CD4-positive, alpha-beta T cell treated with Interleukin-1 beta for 1 hour (primary cell): ENCODE data around the gene DRD4.
A peak's percentile ranks its signal among the peaks of the same experiment; 100 is the strongest.

Source experiments
- DNase-seq, 2 donors: peaks; one replicate each; pipeline ENCODE4 v3.0.0-alpha.2; 2020 to 2022

The DRD4 gene

DNA sequence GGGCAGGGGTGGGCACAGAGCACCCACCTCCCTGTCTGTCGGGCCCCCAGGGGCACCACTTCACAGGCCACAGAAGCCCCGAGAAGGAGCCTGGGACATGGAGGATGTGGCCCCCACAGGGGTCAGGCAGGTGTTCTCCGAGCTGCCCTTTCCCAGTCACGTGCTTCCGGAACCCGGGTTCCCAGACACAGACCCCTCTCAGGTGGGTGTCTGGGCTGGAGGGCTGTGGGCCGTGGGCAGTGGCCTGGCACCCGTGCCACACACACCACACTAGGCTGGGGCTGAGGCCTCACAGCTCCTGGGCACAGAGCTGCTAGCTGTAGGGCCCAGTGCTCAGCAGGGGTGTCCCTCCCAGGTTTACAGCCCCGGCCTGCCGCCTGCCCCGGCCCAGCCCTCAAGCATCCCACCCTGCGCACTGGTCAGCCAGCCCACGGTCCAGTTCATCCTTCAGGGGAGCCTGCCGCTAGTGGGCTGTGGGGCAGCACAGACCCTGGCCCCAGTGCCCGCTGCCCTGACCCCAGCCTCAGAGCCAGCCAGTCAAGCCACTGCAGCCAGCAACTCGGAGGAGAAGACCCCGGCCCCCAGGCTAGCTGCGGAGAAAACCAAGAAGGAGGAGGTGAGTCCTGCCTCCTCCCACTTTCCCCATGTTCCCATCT, 26.8 kb upstream of the DRD4 start:
- no peak for DNase-seq

DNA sequence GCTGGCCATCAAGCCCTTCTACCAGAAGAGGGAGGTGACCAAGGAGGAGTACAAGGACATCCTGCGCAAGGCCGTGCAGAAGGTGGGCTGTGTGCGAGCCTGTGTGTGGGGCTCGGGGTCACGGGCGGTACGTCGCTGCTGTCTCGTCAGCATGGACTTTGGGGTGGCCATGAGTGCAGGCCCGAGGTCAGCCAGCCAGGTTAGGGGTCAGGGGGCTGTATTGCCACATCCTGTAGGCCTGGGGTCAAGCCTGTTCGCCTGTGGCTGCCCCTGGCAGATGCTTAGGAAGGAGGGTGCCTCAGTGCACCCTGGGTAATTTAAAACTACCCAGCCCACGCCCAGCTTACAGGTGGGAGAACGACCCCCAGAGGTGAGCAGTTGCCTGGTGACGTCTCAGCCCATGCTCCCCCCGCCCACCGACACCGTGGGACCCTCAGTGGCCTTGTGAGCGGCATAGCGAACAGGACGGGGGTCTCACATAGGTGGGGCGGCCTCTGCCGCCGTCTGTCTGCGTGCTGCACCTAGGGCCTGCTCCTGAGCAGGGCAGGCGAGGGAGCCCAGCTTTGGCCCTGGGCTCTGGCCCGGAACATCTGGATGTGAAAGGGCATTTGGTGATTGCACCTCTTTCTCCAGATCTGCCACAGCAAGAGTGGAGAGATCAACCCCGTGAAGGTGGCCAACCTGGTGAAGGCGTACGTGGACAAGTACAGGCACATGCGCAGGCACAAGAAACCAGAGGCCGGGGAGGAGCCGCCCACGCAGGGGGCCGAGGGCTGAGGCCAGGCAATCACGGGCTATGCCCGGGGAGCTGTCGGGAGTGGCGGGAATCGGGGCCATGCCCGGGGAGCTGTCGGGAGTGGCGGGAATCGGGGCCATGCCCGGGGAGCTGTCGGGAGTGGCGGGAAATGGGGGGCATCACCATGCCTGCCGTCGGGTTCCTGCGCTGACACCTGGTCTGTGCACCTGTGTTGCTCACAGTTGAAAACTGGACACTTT, 25.8 kb upstream of the DRD4 start:
- DNase-seq, result no peak

DNA sequence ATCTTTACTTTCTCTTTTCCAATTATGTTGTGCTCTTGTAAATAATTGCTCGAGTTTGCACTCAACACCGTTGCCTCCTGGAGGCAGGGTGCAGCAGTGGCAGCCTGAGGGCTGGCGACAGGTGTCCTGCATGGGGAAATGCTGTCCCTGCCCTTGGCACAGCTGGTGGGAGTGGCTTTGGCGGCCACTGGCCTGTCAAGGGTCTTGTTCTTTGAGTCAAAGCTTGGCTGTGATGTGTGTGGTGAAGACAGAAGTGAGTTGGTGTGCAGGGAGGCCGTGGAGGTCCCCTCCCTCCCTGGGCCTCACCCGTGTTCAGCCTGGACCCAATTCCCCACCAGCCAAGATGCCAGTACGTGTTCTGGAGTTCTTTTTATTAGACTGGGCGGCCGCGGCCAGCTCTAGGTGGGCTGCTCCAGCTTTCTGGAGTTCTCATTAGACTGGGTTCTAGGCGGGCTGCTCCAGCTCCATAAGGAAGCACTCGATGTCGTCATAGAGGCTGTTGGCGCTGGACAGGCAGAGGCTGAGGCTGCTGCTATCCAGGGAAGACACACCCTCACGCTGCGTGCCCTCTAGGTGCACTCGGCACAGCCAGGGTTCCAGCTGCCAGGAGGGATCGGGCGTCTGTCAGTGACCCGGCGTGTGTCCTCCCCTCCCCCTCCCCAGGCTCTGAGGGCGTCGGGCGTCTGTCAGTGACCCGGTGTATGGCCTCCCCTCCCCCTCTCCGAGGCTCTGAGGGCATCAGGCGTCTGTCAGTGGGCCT, 24.7 kb upstream of the DRD4 start:
- DNase-seq, result peak in 1 of 2 donors; percentile 27

DNA sequence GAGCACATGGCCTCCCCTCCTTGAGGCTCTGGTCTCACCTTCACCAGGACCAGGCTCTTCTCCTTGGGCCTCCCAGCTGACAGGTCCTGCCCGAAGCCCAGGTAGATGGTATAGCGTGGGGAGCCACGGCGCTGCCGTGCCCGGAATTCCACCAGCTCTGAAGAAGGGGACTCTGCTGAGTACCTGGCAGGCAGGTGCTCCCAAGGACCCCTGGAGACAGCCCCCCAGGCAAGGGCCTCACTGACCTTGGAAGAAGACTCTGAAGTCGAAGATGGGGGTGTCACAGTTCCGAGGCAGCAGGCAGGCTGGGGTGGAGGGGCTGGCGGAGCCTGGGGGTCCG, 24.1 kb upstream of the DRD4 start:
- no peak for DNase-seq

DNA sequence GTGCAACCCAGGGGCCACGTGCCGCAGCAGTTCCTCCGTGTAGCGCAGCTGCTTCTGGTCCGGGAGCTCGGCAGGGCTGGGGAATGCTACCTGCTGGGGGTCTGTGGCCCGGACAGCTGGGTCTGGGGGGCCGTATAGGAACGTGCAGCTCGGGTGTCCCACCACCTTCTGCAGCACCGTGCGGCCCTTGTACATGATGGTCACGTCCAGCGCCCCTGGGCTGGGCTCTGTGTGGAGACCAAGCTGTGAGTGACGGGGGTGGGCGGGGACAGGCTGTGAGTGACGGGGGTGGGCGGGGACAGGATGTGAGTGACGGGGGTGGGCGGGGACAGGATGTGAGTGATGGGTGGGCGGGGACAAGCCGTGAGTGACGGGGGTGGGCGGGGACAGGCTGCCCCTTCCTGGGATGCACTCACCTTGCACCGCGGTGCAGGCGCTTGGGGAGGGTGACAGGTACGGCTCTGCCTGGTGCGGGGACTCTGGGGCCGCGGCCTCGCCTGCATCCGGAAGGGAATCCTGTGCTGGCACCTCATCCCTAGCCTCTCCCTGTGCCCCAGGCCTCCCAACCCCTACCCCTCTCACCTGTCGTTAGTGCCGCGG, 23.6 kb upstream of the DRD4 start:
- DNase-seq, result peak; percentile 77 to 87

DNA sequence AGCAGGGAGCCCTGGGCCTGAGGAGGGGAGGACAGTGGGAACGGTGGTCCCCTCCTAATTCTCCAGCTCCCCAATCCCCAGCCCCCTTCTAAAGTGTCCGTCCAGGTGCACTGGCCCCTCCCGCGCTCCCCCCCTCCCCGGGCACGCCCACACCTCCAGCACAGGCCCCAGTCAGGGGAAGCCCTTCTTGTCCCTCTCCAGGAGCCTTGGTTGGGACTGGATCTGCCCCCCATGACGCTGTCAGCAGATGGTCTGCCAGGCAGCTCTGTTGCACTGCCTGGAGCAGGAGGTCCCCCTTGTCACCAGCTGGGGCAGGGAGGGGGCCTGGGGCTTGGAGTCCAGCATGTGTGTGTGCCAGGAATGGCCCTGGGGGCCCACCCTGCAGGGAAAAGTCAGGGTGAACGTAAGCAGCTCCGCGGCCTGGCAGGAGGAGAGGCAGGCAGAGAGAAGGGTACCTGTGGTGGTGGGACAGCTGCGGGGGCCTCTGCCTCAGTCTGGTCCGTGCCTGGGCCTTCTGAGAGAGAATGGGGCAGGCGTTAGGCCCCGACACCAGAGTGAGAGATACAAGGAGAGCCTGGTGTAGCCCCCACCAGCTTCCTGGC, 22.9 kb upstream of the DRD4 start:
- peak in 1 of 2 donors; percentile 12 for DNase-seq

DNA sequence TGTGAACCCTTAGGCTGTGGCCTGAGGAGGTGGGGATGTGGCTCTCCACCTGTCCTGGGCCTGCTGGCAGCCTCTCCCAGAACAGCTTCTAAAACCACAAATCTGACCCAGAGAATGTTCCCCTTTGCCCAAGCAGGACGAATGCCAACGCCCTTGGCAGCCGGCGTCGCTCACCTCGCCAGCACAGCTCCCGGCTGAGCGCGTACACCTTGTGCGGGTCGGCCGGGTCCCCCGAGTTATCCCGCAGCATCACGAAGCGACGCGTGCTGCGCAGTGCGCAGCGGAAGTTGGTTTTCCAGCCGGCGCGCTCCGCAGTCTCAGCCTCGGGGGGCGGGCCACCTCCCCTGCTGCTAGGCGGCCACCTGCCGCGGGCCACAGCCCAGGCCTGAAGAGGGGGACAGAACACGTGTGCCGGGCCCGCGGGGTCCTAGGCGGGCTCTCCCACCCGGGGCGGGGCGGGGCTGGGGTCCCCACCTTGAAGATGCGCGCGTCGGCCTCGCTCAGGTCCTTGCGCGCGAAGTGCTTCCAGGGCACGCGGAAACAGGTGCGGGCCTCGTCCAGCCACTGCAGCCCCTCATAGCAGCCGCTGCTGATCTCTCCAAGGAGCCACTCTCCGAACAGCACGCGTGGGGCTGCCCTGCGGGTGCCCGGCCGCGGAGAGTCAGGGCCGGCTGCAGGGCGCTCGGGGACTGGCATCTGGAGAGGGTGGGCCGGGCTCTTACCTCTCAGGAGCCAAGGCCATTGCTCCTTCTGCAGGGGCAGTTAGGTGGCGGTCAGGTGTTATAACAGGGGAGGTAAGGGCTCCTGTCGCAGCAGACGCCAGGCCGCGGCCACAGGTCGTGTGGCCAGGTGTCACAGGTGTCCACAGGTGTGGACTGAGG, 22.2 kb upstream of the DRD4 start:
- no peak for DNase-seq

DNA sequence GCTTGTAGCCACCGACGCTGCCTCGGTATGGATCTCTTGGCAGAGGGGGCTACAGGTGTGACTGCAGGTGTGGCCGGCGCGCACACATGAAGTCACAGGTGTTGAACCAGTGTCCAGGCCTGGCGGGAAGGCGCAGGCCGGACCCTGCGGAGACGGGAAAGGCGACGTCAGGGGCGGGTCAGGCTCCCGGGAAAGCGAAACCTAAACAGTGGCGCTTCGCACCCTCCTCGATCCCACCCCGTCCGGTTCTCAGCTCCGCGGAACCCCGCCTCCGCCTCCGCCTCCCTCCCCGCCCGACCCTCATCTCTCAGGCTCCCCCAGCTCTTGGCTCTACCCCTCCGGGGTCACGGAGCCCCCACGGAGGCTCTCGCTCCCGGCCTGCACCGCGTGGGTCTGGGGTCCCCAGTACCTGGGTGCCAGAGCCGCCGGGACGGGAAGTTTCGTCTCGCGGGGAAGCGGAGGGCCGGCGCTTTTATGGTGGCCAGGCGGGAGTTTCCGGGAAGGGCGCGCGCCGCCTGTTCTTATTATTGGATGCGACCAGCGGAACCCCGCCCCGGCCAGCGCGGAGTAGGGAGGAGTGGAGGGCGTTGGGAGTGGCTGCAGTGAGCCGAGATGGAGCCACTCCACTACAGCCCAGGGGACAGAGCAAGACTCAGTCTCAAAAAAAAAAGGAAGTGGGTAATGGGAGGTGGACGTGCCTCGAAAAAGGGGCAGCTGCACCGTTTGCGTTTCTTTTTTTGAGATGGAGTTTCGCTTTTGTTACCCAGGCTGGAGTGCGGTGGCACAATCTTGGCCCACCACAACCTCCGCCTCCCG, 21.4 kb upstream of the DRD4 start, which contains the start of gene IRF7:
Gene IRF7, minus strand, starts transcription at position 447 of the 816 bp plus-strand sequence. CDS start 586 bp downstream, outside the sequence.
- DNase-seq, result peak; percentile 87 to 92

DNA sequence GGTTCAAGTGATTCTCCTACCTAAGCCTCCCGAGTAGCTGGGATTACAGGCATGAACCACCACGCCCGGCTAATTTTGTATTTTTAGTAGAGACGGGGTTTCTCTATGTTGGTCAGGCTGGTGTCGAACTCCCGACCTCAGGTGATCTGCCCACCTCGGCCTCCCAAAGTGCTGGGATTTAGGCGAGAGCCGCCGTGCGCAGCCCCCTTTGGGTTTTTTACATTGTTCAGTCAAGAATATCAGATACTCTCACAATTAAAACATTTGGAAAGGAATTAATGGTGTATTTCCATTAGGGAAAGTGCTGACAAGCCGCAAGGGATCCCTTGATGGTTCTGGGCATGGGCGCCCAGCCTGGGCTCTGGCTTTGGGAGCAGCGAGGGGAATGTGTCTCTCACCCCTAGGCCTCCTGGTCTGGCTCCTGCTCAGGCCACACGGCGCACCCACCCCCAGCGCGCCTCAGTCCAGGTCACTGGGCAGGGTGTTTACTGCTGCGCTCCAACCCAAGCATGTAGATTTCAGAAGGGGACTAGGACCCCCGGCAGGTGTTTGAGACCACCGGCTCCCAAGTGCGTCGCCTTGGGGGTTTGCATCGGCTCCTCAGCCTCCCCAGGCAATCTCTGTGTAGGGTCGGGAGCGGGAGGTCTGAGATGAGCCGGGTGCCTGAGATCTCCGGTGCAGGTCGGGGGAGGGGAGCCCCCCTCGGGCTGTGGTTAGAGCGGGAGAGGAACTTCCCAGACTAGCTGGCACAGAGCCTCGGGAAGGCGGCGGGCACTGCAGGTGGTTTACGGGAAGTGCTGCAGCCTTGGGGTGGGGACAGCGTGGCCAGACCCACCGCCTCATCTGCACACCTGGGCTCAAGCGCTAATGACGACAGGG, 20.5 kb upstream of the DRD4 start:
- DNase-seq, result no peak

DNA sequence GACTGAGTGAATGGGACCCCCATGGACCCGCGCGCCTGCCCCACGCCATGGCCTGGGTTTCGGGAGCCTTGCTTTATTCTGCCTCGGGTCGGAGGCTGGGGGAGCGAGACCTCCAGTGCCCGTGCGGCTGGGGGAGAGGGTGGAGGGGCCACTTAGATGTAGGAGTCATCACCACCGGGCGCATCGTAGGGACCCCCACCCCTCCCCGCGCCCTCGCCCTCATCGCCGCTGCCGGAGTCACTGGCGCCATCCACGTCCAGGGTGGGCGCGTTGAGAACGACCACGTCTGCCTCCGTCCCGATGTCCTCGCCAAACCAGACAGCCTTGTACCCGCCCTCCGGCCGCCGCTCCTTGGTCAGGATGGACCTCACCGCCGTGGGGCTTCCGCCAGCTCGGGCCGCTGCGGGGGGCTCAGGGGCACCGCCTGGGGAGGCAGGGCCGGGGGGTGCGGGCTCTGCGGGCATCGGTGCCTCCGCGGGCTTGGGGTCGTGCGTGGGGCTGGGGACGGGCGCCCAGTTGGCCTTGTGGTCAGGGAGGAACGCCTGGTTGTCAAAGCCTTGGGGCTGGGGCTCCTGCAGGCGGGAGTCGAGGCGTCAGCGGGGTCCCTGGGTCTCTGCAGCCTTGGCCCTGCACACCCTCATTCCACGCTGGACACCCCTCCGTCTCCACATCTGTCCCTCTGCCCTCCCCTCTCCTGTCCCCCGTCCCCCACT, 19.7 kb upstream of the DRD4 start:
- DNase-seq, result no peak

DNA sequence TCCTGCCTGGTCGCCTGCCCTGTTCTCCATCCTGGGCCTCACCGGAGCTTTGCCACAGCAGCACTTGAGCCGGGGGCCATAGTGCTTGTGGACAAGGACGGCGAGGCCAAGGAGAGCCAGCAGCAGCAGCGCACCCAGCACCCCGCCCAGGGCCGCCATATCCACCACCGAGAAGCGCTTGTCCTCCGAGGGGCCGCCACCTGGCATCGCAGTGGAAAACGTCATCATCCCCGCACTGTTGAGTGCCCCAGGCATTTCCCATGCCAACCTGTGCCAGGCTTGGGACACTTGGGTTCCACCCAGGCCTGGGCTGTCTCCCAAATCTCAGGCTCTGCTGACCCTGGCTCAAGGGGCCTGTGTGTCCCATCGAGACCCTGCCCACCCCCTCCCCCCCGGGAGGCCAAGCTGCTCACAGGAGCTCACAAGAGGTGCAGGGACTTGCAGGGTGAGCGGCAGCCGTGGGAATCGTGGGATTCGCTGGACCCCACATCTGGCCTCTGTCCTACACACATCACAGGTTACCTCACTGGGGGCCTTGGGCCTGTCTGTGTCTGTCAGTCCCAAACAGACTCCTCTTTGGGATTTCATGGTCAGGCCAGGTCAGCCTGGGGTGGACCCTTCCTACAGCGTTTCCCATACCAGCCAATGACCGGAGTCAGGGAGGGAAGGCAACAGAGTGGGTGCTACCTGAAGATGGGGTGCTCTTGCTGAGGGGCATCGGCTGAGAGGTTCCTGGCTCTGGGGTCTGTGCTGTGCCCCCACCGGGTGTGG, 19.0 kb upstream of the DRD4 start:
- DNase-seq, result no peak

DNA sequence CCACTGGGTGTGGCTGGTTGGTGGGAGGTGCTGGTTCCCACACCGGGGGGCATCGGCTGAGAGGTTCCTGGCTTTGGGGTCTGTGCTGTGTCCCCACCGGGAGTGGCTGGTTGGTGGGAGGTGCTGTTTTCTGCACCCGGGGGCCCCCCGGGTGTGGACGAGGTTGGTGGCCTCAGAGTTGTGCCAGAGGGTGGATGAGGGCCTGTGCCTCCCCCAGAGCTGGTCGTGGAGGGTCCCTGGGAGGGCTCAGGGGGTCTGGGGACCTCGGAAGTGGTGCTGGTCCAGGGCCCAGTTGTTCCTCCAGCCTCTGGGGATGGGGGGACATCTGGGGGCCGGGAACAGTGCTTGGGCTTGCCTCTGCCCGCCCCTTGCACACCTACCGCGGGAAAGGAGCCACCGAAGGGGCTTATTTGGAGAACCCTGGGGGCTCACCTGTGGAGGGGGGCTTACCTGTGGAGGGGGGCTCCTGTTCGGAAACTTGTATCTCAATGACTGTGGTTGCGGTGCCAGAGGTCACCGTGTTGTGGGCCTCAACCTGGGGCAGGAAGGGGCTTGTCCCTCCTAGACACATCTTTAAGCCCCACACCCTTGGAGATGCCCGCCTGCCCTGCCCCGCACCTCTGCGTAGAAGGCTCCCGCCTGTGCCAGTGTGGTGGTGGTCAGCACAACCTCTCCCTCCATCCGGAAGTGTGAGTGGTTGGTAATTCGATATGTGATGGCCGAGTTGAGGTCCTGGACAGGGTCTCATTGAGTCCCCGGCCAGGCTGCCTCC, 18.0 kb upstream of the DRD4 start:
- no peak for DNase-seq

DNA sequence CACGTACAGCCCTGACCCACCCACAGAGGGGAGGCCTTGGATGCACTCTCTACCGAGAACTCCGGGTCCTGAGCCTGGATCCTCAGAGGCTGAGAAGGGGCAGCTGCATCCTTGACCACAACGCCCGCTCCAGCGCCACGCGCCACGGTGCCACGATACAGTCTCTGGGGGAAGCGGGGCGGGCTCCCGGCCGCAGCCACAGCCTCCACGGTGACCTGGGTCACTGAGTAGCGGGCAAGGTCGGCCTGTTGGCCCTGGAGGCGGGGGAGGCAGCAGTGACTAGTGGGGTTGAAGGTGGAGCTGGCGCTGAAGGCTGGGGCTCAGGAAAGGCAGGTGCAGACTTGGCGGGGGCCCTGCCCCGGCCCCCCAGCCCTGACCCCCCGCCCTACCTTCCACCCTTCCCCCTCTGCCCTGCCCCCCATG, 17.4 kb upstream of the DRD4 start:
- no peak for DNase-seq

DNA sequence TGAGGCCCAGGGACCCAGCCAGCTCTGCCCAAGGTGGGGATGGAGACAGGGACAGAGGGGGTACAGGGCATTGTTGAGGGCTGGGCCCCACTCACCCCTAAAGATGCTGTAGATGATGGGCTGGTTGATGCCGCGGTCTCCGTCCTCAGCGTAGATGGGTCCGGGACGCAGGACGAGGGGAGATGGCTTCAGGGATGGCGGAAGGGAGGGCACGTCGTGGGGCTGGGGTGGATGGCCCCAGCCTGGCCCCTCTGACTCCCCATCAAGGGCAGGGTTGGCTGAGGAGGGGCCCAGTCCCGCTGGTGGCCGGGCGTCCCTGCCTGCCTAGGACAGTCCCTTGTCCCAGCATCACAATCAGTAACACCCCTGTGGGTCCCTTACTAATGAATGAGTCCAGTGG, 16.9 kb upstream of the DRD4 start:
- DNase-seq, result no peak

DNA sequence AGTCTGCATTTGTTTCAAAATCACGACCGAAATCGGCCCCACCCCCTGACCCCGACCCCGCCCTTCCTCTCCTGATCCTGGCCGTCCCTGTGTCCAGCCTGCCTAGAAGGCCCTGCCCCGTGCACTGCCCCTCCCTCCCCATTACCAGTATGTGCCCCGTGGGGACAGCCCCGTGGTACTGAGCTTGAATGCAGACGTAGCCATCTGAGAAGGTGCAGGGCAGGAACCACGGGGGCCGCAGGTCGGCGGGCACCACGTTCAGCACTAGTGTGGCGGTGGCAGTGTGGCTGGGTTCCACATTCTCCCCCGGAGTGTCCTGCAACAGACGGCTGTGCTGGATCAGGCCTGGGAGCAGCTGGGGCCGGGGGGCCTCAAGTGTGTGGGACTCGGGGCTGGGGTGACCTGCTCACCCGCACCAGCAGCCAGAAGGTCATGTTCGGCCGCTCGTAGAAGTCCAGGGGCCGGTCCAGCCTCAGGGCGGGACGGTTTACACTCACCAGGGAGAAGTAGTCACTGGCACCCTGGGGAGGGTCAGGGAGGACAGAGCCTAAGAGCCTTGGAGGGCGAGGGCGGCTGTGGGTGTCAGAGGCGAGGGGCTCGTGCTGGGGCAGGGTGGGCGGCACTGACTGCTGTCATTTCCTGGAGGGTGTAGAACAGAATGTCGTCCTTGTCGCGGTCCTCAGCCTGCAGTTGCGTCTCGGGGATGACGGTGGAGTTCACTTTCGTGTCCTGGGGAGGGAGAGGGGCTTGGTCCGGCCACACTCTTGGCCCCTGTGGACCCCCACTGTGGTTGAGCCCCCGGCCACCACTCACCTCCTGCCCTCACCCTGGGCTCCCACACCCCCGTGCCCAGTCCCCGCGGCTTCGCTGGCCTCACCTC, 15.9 kb upstream of the DRD4 start:
- no peak for DNase-seq

DNA sequence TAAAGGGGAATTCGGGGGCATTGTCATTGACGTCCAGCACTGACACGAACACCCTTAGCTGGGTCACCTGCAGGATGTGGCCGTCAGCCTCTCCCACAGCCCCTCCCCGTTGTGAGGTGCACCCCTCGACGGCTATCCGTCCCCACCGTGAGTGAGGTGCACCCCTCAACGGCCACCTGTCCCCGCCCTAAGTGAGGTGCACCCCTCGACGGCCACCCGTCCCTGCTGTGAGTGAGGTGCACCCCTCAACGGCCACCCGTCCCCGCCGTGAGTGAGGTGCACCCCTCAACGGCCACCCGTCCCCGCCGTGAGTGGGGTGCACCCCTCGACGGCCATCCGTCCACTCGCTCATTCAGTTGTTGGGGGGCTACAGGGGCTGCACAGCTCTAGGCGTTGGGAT, 15.2 kb upstream of the DRD4 start:
- no peak for DNase-seq
